Midbrain (tissue), 1 donor: ENCODE data around the gene CDC37L1.

Source experiments
- DNase-seq: peaks from one replicate; lab custom pipeline; 2025; lab: John Stamatoyannopoulos, UW

The CDC37L1 gene

GRCh38 chr9:4755026-4755609, 75.7 kb downstream of the CDC37L1 start:
- DNase-seq: no peak

- no peak for DNase-seq
Observed at GRCh38 chr9:4756420-4756819, 77.1 kb downstream of the CDC37L1 start.
